HuH-7 (cell line): ENCODE measurements around the gene ANKRD39.

Experiments
- DNase-seq: peaks from one replicate; pipeline ENCODE4 v3.0.0; 2011; ENCODE audit warnings: low spot score

Gene ANKRD39

DNA sequence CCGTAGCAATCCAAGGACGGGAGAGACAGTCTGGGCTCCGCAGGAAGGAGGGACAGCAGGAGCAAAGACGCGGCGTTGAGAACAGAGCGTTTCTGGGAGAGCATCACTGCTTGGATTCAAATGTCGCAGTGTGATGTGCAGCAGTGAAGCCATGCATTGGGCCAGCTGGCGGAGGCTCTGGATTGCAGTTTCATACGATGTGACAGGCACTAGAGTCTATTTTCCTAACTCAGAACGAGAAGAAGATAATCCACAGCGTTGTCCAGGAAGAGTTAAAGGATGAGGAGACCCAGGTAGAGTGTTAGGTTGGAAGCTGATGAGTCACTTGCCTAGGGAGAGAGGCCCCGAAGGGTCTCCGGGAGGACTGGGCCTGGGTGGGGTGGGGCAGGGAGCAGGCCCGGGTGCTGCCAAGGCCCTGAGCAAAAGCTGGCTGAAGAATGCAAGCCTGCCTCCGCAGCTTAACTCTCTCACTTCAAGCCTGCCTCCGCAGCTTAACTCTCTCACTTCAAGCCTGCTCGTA, 29.7 kb upstream of the ANKRD39 start:
- no peak for DNase-seq

DNA sequence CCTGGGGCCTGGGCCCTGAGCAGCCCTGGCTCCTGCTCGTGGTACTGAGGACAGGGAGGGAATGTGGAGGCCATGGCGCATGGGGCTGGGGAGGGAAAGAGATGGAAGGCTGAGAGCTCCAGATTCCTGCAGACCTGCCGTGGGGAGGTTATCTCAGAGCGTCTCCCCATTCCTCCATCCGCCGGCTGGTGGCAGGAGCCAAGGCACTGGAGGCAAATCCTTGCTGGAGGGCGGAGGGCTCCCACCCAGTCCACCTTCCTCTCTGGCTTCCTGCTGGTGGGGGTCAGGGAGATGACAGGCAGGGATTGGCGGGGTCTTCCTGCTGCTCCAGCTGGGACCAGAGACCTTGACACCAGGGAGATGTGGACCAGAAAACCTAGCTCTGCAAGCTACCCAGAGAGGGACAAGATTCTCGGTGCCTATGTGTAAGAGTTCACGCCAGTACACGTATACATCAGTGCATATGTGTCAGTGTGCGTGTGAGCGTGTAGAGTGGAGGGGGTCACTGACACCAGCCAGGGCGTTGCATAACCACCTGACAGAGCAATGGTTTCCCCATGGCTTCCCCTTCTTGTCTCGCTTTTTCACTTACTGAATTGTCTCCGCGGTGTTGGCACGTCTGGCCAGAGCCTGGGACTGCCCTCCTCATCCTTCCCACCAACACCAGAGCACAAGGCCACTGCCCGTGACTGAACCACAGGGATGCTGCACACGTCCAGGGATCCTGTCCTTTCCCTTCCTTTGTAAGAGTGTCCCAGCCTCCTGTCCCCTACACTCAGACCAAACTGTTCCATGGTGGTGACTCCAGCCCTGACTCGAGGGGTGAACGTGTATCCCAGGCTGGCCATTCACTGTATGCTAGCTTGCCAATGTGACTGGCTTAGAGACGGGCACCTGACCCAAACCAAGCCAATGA, 27.9 kb upstream of the ANKRD39 start:
- DNase-seq, result no peak

DNA sequence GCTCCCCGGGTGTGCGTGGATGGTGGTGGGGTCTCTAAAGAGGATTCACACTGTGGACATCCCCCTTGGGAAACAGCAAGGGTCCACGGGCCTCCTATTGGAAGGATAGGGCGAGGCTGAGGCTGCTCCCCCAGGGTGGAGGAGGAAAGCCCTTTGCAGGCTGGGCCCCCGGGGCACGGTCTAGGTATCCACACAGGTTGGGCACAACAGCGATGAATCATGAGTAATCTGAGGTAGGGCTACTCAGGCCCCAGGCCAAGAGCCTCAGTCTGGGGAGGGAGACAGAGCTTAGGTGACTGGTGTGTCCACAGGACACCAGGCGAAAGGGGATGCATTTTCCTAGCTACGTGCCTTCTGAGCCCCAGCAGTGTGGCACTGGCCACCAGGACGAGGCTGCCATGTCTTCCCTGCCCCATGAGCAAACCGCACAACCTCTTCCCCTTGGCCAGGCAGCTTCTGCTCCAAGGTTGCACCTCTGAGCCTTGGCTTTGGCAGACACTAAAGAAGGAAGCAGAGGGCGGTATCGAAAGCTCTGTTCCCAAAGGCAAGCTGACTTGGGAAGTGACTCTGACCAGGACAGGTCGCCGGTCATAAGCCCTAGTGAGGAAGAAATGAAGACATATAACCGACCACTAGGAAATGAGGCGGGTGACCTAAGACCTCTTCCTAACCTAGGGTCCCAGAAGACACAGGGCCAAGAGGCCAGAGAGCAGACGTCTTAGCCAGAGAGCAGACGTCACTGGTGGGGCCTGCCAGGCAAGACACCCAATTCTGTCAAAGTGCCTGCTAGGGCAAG, 26.7 kb upstream of the ANKRD39 start:
- DNase-seq, result no peak

DNA sequence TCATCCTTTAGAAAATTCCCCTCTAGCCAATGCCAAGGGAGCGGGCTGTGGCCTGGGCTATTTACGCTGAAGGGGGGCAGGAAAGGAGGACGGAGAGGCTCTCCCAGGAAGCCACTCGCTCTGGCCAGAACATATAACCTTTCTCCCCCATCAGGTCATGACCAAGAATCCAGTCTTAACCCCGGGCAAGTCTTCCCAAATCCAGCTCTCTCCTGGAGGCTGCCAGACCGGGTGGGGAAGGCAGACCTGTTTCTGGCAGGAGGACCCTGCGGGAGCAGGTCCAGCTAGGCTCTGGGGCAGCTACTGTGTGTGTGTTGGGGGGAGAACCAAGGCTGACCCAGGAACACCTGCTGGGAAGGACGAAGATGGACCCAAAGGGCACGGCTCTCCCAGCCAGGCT, 25.5 kb upstream of the ANKRD39 start:
- DNase-seq, result no peak

DNA sequence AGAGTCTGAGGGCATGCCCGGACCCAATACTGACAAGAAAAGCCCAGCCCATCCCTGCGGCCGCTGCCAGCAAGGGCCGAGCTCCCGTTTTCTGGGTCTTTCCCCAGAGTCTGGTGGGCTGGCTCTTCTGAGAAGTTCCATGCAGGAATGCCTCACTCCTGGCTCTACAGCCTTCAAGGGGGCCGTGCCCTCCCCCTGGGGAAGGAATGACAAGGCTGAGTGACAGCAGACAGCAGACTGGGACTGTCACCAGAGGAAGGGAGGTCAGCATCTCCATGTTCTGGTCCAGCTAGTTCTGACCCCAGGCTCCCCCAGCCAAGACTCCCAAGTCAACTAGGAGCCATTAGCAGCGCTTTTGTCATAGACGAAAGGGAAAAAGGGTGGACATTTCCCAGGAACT, 25.1 kb upstream of the ANKRD39 start:
- no peak for DNase-seq

DNA sequence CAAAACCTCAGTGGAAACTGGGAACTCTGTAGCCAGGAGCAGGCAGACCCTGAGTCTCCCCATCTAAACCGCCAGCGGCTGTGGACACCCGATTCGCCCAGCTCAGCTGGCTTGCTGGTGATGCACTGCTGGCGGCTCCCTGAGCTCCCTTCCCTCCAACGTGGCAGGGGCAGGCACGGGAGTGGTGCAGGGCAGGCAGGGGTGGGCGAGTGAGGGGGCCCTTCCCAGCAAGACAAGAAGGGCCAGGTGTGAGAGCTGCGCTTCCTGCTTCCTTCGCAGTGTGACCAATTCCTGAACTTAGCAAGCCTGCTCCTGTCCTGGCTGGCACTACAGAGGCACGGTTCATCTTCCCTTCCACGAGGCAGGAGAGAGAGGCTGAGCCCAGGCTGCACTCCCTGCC, 24.4 kb upstream of the ANKRD39 start:
- DNase-seq, result no peak

DNA sequence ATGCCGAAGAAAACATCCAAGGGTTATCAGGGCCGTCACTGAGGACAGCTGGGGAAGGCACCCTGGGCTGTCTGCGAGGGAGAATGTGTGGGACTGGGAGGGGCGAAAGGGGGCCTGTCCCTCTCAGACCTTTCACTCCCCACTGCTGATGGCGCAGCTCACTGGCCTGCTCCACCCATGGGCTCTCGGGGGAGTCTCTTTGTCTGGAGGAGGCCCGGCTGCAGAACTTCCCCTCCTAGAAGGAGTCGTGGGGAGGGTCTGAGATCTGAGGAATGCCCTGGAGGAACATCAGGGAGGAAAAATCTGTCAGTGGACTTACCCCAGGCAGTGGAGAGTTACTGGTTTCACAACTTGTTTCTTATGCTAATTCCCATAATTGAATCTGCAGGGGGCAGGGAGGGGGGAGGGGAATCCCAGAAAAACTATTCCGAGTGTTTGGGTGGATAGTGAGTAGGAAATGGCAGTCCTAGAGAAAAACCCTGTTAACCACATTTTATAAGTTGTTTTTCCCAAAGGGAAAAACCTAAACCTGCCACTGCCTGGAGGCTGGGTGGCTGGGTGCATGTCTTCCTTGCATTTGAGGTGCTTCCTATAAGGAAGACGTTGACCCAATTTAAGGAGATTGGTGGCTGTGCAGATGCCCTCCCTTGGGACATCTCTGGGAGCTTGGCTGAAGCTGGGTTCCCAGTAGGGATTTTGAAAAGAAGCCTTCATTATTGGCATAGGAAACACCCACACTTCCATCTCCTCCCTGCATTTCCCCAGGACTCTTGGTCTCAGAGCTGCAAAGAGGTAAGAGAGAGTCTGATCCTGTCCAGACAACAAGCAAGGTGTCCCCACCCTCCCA, 23.8 kb upstream of the ANKRD39 start:
- DNase-seq, result no peak

DNA sequence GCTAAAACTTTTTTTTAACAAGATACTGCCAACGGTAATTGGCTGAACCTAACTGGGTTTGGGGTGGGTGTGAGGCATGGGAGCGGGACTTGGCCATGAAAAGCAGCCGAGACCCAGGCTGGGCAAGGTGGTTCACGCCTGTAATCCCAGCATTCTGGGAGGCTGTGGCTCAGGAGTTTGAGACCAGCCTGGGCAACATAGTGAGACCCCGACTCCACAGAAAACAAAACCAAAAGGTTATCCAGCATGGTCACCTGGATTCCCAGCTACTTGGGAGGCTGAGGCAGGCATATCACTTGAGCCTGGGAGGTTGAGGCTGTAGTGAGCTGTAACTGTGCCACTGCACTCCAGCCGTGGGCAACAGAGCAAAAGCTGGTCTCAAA, 23.1 kb upstream of the ANKRD39 start:
- no peak for DNase-seq

DNA sequence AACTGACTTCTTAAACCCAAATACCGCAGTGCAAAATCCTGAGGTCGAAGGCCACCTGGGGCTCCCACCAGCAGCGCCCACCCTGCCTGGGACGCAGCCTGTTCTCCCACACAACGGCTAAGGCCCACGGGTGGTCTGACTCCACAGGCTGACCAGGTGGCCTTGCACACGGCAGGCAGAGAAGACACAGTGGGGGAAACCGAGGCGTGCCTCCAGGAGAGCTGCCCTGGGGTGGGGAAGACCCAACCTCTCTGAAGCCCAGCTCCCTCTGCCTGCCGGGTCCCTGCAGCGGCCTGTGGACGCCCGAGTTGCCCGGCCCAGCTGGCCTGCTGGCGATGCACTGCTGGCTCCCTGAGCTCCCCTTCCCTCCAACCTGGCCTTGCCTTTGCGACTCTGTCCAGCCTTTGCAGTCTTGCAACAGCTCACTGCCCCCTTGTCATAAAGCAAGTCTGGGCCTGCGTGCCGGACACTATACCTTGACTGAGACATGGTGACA, 21.8 kb upstream of the ANKRD39 start:
- no peak for DNase-seq

DNA sequence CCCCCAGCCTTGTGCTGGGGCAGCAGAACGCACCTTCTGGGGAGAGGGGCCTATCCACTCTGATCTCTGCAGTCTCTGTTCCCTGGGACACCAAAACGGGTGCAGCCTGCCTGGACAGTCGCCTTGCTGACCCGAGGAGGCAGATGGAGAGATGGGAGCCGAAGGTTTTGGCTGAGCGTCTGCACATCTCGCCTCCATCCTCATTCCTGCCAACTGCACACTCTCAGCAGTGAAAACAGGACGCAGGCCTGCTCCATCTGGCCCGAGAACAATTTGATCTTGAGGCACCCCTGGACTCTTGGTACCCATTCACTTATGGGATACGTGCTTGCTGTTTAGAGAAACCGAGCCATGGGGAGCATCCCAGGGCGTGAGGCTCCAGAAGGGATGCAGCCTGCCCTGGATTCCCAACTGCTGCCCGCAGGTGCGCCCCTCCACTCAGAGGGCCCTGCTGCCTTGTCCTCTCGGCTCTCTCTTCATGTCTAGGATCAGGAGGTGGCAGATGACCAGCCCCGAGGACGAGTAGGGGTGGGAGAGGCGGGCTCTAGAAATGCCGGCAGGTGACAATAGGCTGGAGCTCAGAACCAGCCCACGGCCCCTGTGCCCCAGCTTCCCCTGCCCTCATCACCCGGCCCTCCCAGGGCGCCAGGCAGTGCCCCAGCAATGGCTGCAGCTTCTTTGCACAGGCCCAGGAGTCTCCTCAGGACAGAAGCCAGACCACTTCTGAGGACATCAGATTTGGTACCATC, 21.2 kb upstream of the ANKRD39 start:
- DNase-seq, result no peak

DNA sequence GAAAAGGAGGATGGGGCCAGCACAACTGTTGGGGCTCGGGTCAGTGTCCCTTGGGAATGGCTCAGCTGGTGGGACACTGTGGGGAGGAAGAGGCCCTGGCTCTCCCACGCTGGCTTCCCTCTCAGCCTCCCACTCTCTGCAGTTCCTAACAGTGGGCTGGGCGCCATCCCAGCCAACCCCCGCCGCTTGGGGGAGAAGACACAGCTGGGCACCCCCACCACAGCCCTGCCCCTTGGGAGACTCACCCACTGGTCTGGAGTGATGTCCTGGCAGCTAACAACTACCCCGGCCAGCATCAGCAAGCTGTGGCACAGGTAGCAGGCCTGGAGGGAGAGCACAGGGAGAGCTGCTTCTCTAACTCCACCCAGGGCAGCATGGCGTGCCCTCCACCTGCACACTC, 20.4 kb upstream of the ANKRD39 start:
- DNase-seq, result no peak

DNA sequence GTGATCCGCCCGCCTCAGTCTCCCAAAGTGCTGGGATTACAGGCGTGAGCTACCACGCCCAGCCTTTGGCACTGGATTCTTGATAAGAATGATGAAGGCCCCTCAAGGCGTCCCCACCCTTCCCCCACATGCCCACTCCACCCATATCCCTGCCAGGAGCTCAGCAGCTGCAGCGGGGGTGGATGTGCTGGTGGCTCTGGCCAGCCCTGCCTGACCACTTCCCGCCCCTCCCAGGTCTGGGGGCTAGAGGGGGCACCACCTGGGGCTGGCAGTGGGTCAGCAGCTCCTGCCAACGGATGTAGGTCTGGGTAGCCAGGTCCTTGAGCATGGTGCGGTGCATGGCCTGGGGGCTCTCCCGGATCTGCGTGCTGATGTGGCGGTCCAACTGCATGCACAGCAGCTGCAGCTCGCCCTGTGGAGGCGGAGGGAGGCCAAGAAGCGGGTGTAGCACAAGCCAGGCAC, 19.8 kb upstream of the ANKRD39 start:
- no peak for DNase-seq

DNA sequence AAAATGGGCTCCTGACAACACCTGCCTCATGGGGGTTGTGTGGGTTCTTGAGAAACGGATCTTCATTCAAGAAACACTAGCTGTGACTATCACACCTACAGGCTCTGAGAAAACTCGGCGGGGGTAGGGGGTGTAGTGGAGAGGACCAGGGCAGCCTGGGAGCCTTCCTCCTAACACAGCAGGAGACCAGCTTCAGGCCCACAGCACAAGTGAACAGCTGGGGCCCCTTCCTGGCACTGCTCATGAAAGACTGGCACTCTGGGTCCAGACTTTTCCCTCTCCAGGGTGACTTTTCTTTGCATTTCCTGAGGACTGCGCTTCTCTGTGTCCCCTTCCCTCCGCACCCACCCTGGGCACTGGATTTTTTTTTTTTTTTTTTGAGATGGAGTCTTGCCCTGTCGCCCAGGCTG, 19.2 kb upstream of the ANKRD39 start:
- DNase-seq, result no peak

DNA sequence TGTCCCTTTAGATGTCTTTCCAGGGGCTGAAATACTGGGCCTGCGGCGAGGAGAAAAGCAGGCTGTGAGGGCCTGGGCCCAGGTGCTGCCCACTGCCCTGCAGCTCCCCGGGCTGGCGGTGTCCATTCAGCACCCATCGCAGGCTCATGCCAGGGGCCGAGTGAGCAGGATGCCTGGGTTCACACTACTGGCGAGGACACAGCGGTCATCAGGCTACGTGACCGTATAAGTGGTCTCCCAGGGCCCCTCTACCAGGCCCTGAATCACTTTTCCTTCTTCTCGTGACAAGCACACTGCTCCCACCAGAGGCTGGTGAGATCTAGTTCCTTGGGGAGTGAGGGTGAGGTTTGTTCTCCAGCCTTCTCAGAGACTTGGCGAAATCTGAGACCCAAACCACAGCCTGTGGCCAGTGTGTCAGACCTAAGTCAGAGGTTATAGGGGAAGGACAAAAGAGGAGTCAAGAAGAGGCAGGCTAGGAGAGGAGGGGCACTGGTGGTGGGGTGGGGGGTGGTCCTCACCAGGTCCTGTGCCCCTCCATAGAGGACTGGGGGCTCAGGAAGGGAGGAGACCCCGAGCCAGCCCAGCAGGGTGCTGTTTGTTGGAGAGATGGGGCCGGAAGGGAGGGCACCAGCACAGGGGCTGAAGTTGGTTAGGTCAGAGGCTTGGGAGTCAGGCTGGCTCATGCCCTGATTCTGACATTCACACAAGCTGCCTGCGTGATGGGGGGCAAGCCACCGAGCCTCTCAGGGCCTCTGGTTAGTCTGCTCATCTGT, 18.6 kb upstream of the ANKRD39 start:
- no peak for DNase-seq

DNA sequence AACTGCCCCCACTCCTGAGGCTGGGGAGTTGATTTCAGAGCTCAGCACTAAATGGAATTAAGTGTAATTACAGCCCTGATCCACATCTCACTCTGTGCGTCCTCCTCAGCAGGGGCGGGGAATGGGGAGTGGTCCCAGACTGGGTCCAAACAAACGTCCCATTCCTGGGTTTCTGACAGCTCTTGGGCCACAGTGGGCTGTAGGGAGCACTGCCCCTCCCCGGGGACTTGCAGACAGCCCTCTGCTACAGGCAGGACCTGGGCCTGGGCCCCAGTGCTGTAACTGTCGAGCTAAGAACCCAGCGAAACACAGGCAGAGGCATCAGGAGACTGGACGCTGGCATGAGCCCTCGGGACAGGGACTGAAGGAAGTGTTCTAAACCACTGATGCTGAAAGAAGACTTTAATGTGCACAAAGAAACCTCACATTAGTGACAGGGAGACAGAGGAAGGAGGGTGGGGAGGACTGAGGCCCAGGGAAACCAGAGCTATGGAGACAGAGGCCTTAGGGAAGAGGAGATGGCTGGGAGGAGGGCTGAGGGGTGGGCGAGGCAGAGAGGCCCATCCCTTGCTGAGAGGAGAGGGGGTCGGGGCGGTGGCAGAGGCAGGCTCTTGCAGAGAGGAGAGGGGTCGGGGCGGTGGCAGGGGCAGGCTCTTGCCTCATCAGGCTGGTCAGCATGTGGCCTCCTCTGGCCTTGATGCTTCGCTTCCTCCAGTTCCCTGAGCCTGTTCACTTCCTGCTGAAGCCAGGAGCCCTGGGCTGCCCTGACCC, 17.9 kb upstream of the ANKRD39 start:
- no peak for DNase-seq

DNA sequence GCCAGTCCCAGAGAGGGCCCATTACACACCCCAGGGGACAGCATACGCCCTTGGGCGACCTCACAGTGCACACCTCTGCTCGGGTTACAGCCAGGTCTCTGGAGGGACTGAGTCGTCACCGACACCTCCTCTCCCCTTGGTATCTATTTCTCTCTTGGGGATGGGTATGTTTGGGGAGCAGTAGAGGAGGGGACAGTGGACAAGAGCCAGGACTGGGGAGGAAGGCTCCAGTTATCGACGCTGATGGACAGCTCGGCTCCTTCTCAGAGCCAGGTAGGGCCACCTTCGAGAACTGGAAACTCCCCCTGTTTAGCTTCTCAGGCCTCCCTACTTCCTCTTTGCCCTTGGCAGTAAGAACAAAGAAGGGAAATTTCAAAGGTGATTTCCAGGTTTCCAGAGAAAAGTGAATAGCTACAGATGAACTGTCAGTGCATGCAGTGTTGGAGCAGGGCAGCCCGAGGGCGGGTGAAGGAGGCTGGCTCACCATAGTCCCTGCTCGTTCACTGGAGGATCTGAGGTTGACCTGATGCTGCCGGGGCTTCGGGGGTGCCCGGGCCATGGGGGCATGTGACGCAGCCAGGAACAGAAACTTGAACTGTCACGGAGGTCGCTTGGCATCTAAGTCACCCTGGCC, 16.5 kb upstream of the ANKRD39 start:
- DNase-seq, result no peak

DNA sequence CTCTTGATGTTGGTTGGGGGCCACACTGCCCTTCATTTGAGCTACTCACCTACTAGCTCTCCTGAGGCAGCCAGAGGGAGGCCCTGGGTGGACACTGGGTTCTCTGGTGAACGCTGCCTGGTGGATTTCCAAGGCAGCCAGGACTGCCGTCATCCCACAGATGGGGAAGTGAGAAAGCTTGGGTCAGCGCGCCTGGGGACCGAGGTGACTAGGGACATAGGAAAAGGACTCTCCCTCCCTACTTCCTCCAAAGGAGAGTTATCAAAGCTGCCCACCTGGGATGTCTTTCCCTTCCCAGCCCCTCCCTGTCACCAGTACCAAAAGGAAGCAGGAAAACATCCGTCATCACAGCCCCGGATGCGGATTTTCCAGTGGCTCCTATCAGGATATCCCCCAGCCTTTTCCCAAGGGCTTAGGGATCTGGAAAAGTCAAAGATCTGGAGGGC, 15.9 kb upstream of the ANKRD39 start:
- DNase-seq, result no peak

DNA sequence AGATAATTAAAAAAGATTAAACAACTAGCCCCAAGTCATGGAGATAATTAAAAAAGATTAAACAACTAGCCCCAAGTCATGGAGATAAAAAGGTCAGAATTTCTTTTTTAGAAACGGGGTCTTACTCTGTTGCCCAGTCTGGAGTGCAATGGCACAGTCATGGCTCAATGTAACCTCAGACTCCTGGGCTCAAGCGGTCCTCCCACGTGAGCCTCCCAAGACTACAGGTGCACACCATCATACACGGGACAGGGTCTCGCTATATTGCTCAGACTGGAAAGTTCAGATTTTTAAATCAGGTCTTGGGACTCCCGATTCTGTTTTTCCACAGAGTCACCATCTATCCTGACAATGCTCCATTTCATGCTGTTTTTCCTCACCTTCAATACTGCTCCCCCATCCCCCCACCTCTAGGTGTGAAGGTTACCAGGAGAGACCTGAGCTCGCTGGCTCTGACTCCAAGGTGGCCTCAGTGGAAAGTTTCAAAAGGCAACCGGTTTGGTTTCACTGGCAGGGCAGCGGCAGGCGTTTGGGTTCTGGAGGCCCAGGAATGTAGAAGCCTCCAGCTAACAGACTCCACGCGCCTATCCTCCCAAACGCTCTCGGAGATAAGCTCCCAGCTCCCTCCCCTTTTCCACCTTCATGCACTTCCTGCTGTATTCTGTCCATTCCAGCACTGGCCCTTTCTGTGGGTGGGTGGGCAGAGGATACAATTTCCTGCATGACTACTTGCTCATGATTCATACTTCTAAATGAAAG, 15.0 kb upstream of the ANKRD39 start:
- no peak for DNase-seq
